Medulla oblongata (tissue), 1 donor: ENCODE results near the gene MRPS2.
"Not testable (repeated sequence)": the region's sequence is repeated elsewhere in the genome, so short reads cannot be mapped to it uniquely, and the experiment has no call there.

Experiments used
- DNase-seq: peaks from one replicate; pipeline ENCODE4 v3.0.0-alpha.2; 2015; ENCODE audit errors: extremely low spot score

MRPS2 gene

DNA sequence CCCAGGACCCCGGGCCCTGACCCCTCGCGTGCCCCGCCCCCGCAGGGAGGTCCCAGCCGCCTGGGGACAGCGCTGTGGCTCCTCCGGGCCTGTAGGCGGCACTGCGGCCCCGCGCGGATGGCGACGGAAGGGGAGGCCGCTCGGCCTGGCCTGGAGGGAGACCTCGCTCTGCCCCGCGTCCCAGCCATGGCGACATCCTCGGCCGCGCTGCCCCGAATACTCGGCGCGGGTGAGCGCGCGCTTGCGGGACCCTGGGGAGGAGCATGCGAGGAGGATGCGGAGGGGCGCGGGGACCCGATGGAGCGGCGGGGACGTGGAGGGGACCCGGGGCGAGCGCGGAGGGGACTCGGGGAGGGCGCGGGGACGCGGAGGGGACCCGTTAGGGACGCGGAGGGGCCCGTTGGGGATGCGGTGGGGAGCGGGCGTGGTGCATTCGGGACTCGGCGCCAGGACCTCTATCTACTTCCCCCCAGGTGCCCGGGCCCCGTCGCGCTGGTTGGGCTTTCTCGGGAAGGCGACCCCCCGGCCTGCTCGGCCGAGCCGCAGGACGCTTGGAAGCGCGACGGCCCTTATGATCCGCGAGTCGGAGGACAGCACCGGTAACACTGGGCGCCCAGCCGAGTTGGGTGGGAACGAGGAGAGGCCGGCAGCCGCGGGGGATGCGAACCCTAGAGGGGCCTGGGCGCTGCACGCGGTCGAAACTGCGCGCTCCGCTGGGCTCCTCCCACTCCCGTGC, at the start of gene MRPS2:
MRPS2 (plus strand) TSS at position 158 of the 736 bp plus-strand sequence; CDS start at position 187, 29 bp downstream.
- DNase-seq = peak; percentile 90

DNA sequence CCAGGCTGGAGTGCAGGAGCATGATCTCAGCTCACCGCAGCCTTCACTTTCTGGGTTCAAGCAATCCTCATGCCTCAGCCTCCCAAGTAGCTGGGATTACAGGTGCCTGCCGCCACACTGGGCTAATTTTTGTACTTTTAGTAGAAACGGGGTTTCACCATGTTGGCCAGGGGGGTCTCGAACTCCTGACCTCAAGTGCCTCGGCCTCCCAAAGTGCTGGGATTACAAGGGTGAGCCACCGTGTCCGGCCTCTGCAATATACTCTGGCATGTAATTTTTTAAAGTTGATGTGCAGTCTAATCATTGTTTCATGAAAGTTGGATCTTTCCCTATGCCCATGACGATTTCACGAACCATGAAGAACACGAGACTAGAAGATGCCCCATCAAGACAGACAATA, 49.5 kb upstream of the MRPS2 start:
- DNase-seq = no peak

DNA sequence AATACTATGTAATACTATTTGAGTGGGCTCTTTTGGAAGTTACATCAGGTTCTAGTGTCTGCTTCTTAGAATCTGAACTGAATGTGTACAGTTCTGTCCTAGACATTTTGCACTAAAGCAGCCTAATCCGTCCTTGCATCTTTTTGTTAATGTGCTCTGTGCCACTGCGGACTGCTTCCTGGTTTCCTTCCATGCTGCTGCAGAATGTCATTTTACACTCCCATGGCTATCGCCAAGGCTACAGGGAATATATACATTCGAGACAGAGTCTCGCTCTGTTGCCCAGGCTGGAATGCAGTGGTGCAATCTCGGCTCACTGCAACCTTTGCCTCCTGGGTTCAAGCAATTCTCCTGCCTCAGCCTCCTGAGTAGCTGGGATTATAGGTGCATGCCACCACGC, 48.6 kb upstream of the MRPS2 start:
- not testable (repeated sequence) for DNase-seq

DNA sequence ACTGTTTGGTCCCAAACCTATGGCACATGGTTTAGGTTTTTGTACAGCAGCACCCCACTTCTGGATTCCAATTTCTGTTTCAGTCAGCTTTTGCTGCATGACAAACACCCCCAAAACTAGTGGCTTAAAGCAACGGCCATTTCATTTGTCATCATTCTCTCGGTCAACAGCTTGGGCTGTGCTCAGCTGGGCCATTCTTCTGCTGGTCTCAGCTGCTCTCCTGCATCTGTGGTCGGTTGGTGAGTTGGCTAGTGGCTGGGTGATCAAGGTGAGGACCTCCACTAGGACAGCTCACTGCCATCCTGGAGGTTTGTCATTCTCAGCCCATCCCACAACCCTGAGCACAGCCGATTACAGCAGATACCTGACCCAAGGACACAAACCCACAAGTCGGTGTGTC, 45.7 kb upstream of the MRPS2 start:
- DNase-seq = no peak

DNA sequence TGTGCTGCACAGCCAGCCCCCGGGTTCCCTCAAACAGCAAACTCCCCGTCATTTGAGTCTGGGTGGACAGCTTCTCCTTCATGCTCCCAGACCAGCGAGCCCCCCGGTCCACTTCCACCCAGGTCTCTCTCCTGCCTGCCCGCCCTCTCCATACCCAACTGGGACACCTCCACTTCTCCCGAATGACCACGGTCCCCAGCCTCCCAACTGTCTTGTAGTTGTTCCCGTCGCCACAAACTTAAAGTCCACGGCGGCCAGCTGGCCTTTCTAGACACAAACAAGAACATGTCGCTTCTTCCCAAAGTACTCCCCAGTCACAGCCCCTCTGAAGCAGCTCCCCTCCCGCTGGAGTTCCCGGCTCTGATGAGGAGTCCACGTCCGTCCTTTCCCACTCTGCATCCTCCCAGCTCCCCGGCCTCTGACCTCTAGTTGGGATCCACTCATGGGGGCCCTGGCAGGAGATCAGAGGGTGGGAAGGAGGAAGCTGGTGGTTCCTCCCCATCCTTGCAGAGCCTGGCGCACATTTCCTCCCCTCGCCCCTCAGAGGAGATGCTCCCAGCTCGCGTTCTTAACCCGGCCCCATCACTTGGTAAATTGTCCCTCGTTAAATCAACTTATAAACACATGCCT, 45.0 kb upstream of the MRPS2 start:
- DNase-seq = no peak

DNA sequence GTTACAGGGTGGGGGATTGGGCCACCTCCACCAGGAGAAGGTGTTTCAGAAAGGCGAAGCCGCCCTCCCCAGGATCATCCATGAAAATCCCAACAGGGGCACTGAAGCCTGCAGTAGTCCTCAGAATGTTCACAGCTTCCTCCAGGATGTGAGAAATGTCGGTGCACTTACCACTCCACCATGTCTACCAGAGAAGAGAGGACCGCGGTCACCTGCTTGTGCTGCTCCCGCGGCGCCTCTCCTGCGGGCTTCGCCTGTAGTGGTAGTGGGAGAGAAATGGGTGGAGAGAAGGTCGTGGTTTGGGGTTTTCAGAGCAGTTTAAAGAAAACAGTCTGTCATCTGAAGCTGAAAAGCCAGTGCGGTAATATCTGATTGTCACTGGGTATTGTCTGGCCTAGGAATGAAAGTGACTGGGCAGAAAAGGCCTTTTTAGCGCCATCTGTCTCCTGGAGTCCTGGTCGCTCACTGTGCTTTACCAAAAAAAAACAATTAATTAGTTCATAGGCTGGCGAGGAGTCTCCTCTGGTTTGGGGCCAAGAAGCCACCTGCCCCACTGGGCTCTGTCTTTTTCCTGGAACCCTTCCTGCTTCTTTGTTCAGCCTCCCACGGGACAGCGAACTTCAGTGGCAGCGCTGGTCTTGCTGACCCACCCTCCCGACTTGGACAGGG, 43.9 kb upstream of the MRPS2 start:
- no peak for DNase-seq

GRCh38 chr9:135458478-135458877, 42.0 kb upstream of the MRPS2 start:
- DNase-seq = not testable (repeated sequence)

GRCh38 chr9:135461936-135462335, 38.5 kb upstream of the MRPS2 start:
- no peak for DNase-seq

GRCh38 chr9:135463140-135463539, 37.3 kb upstream of the MRPS2 start:
- DNase-seq = no peak

- no peak for DNase-seq
These were observed 36.3 kb upstream of the MRPS2 start for GRCh38 chr9:135464181-135464580.

GRCh38 chr9:135468854-135469521, 31.5 kb upstream of the MRPS2 start:
- DNase-seq = no peak

DNA sequence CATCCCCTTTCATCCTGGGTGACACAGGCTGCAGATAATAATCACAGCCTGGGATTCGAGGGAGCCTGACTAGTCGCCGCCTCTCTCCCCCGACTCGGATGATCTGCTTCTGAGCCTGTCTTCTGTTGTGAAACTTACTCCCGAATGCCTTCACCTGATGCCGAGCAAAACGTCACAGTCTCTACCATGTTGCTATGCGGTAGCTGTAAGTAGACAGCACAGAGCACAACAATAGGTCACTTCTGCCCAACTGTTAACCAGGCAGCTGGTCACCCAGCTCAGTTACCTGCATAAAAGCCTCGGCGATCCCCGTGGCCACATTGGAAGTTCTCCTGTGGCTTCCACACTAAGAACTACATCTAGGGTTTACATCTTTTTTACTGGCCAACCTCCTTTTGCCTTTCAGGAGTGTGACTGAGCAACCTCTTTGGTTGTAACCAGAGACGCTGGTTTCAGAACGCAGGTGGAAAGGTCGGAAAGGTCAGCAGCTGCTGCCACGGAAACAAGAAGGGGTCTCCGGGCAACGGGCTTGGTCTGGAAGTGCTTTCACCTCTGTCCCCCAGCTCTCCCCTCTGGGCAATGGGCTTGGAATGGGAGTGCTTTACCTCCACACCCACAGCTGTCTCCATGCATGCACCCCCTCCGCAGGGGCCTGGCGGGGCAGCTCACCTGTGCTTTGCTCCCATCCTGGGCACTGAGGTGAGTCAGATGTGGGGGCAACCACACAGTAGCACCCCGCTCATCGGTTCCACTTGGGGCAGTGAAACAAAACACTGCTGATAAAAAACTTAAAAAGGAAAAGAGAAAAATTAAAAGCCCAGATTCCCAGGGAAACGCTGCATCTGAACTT, 28.5 kb upstream of the MRPS2 start:
- DNase-seq = no peak

GRCh38 chr9:135473972-135474543, 26.4 kb upstream of the MRPS2 start:
- DNase-seq = no peak

DNA sequence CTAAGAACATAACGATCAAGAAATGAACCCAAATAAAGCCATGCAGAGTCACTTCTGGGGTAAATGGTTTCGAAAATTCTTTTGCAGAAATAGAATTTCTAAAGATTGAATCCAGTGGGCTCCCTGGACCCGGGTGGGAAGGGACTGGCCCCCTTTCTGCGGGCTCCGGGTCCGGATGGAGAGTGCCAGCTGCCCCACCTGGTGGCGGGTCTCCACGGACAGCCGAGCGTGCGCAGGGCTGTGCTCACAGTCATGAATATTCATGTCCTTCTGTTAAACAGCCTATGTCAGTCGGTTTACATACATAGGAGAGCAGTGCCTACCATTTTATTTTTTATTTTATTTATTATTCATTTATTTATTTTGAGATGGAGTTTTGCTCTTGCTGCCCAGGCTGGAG, 25.6 kb upstream of the MRPS2 start:
- no peak for DNase-seq

- DNase-seq = no peak
These were observed 23.7 kb upstream of the MRPS2 start for GRCh38 chr9:135476561-135477355.

DNA sequence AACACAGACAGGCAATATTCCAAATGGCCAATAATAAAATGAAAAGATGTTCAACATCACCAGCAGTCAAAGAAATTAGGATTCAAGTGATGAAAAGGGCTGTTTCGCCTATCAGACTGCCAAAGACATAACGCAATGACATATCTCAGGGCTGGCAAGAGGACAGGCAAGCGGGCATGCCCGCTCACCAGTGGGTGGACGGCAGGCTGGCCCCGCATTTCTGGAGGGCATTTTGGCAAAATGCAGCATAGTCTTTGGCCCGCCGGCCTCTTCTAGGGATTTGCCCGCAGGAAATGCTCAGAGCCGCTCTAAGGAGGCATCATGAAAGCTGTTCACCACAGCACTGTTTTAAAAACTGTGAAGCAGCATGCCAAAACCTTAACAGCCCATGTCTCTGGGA, 22.3 kb upstream of the MRPS2 start:
- DNase-seq = peak; percentile 6

GRCh38 chr9:135478829-135479468, 21.5 kb upstream of the MRPS2 start:
- peak; percentile 80 for DNase-seq

DNA sequence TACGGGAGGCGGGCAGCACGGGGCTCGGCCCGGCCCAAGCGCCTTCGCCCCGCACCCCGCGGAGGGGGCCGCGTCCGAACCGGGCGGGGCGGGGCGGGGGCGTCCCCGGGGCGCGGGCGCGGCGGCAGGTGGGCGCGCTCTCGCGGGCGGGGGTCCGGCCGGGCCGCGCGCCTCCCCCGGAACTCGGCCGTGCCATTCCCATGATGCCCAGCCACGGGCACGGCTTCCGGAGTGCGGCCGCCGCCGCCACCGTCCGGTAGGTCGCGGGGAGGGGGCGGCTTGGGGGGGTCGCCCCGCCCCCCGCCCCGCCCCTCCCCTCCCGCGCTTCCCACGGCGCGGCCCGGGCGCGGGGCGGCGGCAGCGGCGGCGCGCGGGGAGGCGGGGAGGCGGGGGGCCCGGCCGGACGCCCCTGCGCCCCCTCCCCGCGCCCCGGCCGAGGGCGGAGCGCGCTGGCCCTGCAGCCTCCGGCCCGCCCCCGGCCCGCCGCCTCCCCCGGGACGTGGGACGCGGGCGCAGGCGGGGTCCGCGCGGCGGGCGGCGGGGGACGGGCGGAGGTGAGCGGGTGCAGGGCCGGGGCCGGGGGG, 20.9 kb upstream of the MRPS2 start, which contains the start of gene PPP1R26:
PPP1R26 (plus strand) TSS at position 314 of the 584 bp plus-strand sequence. CDS start 4,729 bp downstream, outside the sequence.
- DNase-seq = peak; percentile 22
